Spleen (tissue), 7 donors: ENCODE results near the gene ROBO1.

ENCODE experiments used
- POLR2A ChIP-seq, 3 donors: fragments of 450-650 bp; IDR thresholded peaks; one replicate each; pipeline ENCODE4 v1.5.1; 2017; ENCODE audit warnings: antibody characterized with exemption in 3 of 3, mild to moderate bottlenecking in 1 of 3
- TF ChIP-seq, protein P1 (sequence below), 11 experiments: fragments of 200-600 bp in 7 of 11; fragments of 450-650 bp in 4 of 11; sonication (generic) in 4 of 11; IDR thresholded peaks in 8 of 11; conservative IDR thresholded peaks in 3 of 11; 1 replicate in 7 of 11; 2 replicates in 4 of 11; pipeline versions ENCODE4 v1.4.0 to v1.8.0; 2016 to 2021; ENCODE audit warnings: antibody characterized with exemption in 11 of 11, inconsistent platforms in 4 of 11, mild to moderate bottlenecking in 1 of 11
- donor health status: DM: no; HTN: no; CAD: no; lungs with moderate emphysema.
- donor health status: DM: no; HTN: no; CAD: no.
- donor health status: DM: no; HTN: no; CAD: no.

DNA sequence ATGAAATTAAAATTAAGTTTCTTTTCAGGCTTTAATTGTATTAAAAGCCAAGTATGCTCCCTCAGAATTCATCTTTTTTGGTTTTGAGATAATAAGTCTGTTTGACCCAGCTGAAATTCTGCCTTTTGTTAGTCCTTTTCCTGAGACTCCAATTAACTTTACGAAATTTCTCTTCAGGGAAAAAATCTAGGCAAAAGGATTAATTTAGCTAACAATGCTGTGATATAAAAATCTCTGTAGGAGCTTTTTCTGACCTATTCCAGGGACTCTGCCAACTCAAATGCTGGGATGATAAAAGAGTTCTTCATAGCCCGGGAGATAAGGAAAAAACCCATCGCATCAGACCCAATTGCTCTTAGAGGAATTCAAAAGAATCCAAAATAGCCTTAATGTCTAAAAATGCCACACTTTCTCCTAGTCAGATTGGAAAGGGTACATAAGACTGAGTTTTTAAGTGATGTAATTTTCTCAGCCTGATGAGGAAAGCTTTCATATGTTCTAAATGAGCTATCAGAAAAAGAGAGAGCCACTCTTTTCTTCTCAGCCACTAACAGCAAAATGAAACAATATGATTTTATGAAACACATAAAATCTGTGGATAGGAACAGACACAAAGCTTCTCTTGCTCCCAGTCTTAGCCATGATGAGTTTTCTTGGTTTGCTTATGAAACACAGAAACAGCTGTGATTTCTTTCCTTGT is 405.1 kb downstream of the ROBO1 start:
- no peak for TF ChIP-seq POLR2A (IDR thresholded peaks at IDR 0.05)
- TF ChIP-seq, protein P1, sequence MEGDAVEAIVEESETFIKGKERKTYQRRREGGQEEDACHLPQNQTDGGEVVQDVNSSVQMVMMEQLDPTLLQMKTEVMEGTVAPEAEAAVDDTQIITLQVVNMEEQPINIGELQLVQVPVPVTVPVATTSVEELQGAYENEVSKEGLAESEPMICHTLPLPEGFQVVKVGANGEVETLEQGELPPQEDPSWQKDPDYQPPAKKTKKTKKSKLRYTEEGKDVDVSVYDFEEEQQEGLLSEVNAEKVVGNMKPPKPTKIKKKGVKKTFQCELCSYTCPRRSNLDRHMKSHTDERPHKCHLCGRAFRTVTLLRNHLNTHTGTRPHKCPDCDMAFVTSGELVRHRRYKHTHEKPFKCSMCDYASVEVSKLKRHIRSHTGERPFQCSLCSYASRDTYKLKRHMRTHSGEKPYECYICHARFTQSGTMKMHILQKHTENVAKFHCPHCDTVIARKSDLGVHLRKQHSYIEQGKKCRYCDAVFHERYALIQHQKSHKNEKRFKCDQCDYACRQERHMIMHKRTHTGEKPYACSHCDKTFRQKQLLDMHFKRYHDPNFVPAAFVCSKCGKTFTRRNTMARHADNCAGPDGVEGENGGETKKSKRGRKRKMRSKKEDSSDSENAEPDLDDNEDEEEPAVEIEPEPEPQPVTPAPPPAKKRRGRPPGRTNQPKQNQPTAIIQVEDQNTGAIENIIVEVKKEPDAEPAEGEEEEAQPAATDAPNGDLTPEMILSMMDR (IDR thresholded peaks at IDR 0.05 in 8 of 11, conservative IDR thresholded peaks at IDR 0.05 in 3 of 11): no peak
